Limb (tissue), 2 donors: ENCODE data around the gene PRR36.

Source experiments
- DNase-seq, 2 donors: peaks; one replicate each; pipeline ENCODE4 v3.0.0-alpha.2; 2016; ENCODE audit errors: extremely low spot score in 2 of 2

The PRR36 gene

GRCh38 chr19:7913652-7914051 is 39.5 kb upstream of the PRR36 start:
- no peak for DNase-seq

- no peak for DNase-seq
Observed at GRCh38 chr19:7912697-7913564, 38.7 kb upstream of the PRR36 start.

GRCh38 chr19:7912144-7912696 is 38.0 kb upstream of the PRR36 start:
- DNase-seq = no peak

GRCh38 chr19:7911508-7912143 is 37.4 kb upstream of the PRR36 start:
- DNase-seq = no peak

- no peak for DNase-seq
Observed at GRCh38 chr19:7910321-7911161, 36.4 kb upstream of the PRR36 start.

GRCh38 chr19:7909471-7910067 is 35.4 kb upstream of the PRR36 start:
- no peak for DNase-seq

GRCh38 chr19:7908742-7909461 is 34.7 kb upstream of the PRR36 start:
- no peak for DNase-seq

GRCh38 chr19:7908078-7908699 is 34.0 kb upstream of the PRR36 start:
- no peak for DNase-seq

GRCh38 chr19:7907544-7907943 is 33.4 kb upstream of the PRR36 start:
- no peak for DNase-seq

- no peak for DNase-seq
Observed at GRCh38 chr19:7907122-7907521, 32.9 kb upstream of the PRR36 start.

GRCh38 chr19:7905859-7906258 is 31.7 kb upstream of the PRR36 start:
- peak in 1 of 2 donors; percentile 32 for DNase-seq

GRCh38 chr19:7905268-7905667 is 31.1 kb upstream of the PRR36 start:
- DNase-seq = no peak

GRCh38 chr19:7904074-7905020 is 30.2 kb upstream of the PRR36 start:
- no peak for DNase-seq

GRCh38 chr19:7903244-7904073 is 29.3 kb upstream of the PRR36 start, which contains the start of gene MAP2K7:
Gene MAP2K7 (plus strand): TSS chr19:7903877. CDS start chr19:7903945, 68 bp downstream.
- peak; percentile 99 to 100 for DNase-seq

- no peak for DNase-seq
Observed at GRCh38 chr19:7902796-7903243, 28.6 kb upstream of the PRR36 start.

GRCh38 chr19:7901337-7901736 is 27.1 kb upstream of the PRR36 start:
- DNase-seq = no peak

GRCh38 chr19:7900931-7901330 is 26.7 kb upstream of the PRR36 start:
- DNase-seq = no peak

GRCh38 chr19:7900401-7900870 is 26.2 kb upstream of the PRR36 start:
- no peak for DNase-seq
